AG04450 (cell line): Measurements from ENCODE around the gene TROAP. TPM values are rescaled to one million over a fixed set of nuclear protein-coding genes. Genes with fewer than 3 reads are reported as not detected.

ENCODE experiments used
- CTCF ChIA-PET: fragments of 300-600, 350-600 bp; formaldehyde crosslinking; extraction: SDS; loops from one replicate; lab custom pipeline; 2022; ENCODE audit warnings: antibody characterized with exemption, inconsistent platforms; lab: Charles Lee
- POLR2A ChIA-PET: fragments of 350-600 bp; formaldehyde crosslinking; extraction: SDS; loops from one replicate; lab custom pipeline; 2021; ENCODE audit warnings: antibody characterized with exemption, inconsistent platforms; lab: Yijun Ruan, JAX
- DNase-seq: peaks from one replicate; pipeline ENCODE4 v3.0.0-alpha.2; 2011; ENCODE audit warnings: low read depth, low spot score
- H3K27ac ChIP-seq: one replicate; pipeline ENCODE4 v1.5.1; 2012; ENCODE audit warnings: low read depth, low read length, control low read depth
- H3K27me3 ChIP-seq: one replicate; pipeline ENCODE4 v1.6.0; 2012; ENCODE audit warnings: low read length; ENCODE audit not compliant: control insufficient read depth, insufficient read depth
- H3K4me3 ChIP-seq: 2 replicates; pipeline ENCODE4 v1.5.1; 2011; ENCODE audit warnings: mild to moderate bottlenecking, low read depth, low read length, control low read depth
- H3K9me3 ChIP-seq: 2 replicates; pipeline ENCODE4 v1.5.1; 2012; ENCODE audit warnings: low read length; ENCODE audit not compliant: control insufficient read depth, insufficient read depth
- CTCF ChIP-seq: IDR thresholded peaks from 2 replicates; pipeline ENCODE4 v1.5.1; 2011; ENCODE audit warnings: low read depth, low read length, control low read depth, inconsistent platforms
- polyA plus RNA-seq: library from polyadenylated mRNA; depleted of rRNA; stranded (reverse); fragments of >200 nt; gene quantifications from 2 replicates; pipeline ENCODE4 v1.2.3, GENCODE V29; 2011

The TROAP gene
- polyA plus RNA-seq, 1 experiment: 7.6 TPM

GRCh38 chr12:49297695-49298060 lies 25.4 kb upstream of the TROAP start:
- Histone ChIP-seq H3K27ac (no peak overlapping the region), H3K9me3 (no peaks in the 10 kb centered on the region; the same call in 1 of the 2 replicates), H3K27me3 (peaks cover 56% of the 10 kb centered on the region), H3K4me3 (no peak overlapping the region)
- DNase-seq: no peak
- ChIA-PET POLR2A (no interaction called here), CTCF (interaction anchor here (0.7 to 1.2 kb wide), 4 partner anchors 9 to 217 kb away, joined by 3 to 7 read pairs (median 5); partner anchors contain the start of gene TROAP)
- TF ChIP-seq CTCF: no peak

- ChIA-PET CTCF (interaction anchor here (1.0 kb wide), 1 partner anchor 44 kb away, joined by 7 read pairs; no protein-coding TSS in a partner anchor), POLR2A (no interaction called here)
- TF ChIP-seq CTCF: no peak
- Histone ChIP-seq H3K27me3 (peaks cover 56% of the 10 kb centered on the region), H3K4me3 (no peak overlapping the region), H3K9me3 (no peaks in the 10 kb centered on the region; the same call in 1 of the 2 replicates), H3K27ac (no peak overlapping the region)
- DNase-seq: no peak
These were observed 24.9 kb upstream of the TROAP start for GRCh38 chr12:49298160-49298559.

- ChIA-PET CTCF (interaction anchor here (1.2 kb wide), 1 partner anchor 41 kb away, joined by 3 read pairs; no protein-coding TSS in a partner anchor), POLR2A (no interaction called here)
- Histone ChIP-seq H3K27me3 (peaks cover 35% of the 10 kb centered on the region), H3K27ac (no peak overlapping the region), H3K4me3 (no peak overlapping the region), H3K9me3 (no peaks in the 10 kb centered on the region; the same call in 1 of the 2 replicates)
- no peak for DNase-seq
- TF ChIP-seq CTCF: no peak
These were observed 21.3 kb upstream of the TROAP start for GRCh38 chr12:49301760-49302159.

- TF ChIP-seq CTCF: no peak
- Histone ChIP-seq H3K27me3 (peaks cover 24% of the 10 kb centered on the region), H3K27ac (no peak overlapping the region), H3K4me3 (no peak overlapping the region), H3K9me3 (no peaks in the 10 kb centered on the region)
- POLR2A ChIA-PET: no interaction called here
- CTCF ChIA-PET: interaction anchor here (0.6 to 1.4 kb wide), 4 partner anchors 9 to 206 kb away, joined by 3 to 6 read pairs (median 4); partner anchors contain the start of gene PRPH
- peak; percentile 11 for DNase-seq
These were observed 18.9 kb upstream of the TROAP start for GRCh38 chr12:49304161-49304560.

- ChIA-PET POLR2A (no interaction called here), CTCF (interaction anchor here (0.8 kb wide), 1 partner anchor 42 kb away, joined by 3 read pairs; no protein-coding TSS in a partner anchor)
- DNase-seq: no peak
- no peak overlapping the region for H3K27ac ChIP-seq
- H3K9me3 ChIP-seq: no peaks in the 10 kb centered on the region
- H3K4me3 ChIP-seq: no peak overlapping the region
- H3K27me3 ChIP-seq: peaks cover 27% of the 10 kb centered on the region
- no peak for TF ChIP-seq CTCF
These were observed 17.1 kb upstream of the TROAP start for GRCh38 chr12:49305762-49306510.
